Measurements from ENCODE around the gene RBM26. TPM values are rescaled to one million over a fixed set of nuclear protein-coding genes. Genes with fewer than 3 reads are reported as not detected.
A peak's percentile ranks its signal among the peaks of the same experiment; 100 is the strongest.

RBM26 gene
- total RNA-seq, 4 donors from 2014 or later: 13.9 to 52.7 (median 45.1) TPM

DNA sequence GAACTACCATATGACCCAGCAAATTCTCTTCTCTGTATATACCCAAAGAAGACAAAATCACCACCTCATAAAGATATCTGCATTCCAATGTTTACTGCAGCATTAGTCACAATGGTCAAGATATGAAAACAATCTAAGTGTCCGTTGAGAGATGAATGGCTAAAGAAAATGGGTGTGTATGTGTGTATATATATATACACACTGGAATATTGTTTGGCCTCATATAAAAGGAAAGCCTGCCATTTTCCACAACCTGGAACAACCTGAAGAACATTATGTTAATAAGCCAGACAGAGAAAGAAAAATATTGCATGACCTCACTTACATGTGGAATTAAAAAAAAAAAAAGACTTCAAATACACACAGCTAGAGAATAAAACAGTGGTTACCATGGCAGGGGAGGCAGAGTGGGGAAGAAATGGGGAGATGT is 29.5 kb upstream of the RBM26 start:
- no peaks in the 10 kb centered on the region for H3K9me3 ChIP-seq
- in situ Hi-C loops (cut with MboI; ENCODE audit: low pct_ligation_motif_present in 1 of 4, low pct_unique_long_range_greater_than_20kb in 1 of 4, low sequenced_read_pairs in 3 of 4): no loop called here
- TF ChIP-seq, protein P1, sequence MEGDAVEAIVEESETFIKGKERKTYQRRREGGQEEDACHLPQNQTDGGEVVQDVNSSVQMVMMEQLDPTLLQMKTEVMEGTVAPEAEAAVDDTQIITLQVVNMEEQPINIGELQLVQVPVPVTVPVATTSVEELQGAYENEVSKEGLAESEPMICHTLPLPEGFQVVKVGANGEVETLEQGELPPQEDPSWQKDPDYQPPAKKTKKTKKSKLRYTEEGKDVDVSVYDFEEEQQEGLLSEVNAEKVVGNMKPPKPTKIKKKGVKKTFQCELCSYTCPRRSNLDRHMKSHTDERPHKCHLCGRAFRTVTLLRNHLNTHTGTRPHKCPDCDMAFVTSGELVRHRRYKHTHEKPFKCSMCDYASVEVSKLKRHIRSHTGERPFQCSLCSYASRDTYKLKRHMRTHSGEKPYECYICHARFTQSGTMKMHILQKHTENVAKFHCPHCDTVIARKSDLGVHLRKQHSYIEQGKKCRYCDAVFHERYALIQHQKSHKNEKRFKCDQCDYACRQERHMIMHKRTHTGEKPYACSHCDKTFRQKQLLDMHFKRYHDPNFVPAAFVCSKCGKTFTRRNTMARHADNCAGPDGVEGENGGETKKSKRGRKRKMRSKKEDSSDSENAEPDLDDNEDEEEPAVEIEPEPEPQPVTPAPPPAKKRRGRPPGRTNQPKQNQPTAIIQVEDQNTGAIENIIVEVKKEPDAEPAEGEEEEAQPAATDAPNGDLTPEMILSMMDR (IDR thresholded peaks at IDR 0.05): no peak
- TF ChIP-seq EP300 (IDR thresholded peaks at IDR 0.05; ENCODE audit: low read depth) (peak; percentile 43), POLR2AphosphoS5 (IDR thresholded peaks at IDR 0.05) (peak in 2 of 3 donors; percentile 42 to 67), POLR2A (IDR thresholded peaks at IDR 0.05) (no peak)
- no peak for DNase-seq
- peaks cover 2 to 25% (median 8%) of the 10 kb centered on the region in 4 donors for H3K4me1 ChIP-seq
- 45% methylated on average over 1 of the region's 1 CpG; no CpG with 5 or more reads in 1 of the 2 donors for WGBS, 2 donors (ENCODE audit: low coverage in 1 of 2)
- H3K36me3 ChIP-seq: no peaks in the 10 kb centered on the region
- intact Hi-C loops (cut with DNase I; ENCODE audit: low total_unique reads): no loop called here
- no peaks in the 10 kb centered on the region for H3K27me3 ChIP-seq
- H3K27ac ChIP-seq: peak overlapping the region; percentile 62 to 74 (median 70)
- H3K4me3 ChIP-seq: no peak overlapping the region

DNA sequence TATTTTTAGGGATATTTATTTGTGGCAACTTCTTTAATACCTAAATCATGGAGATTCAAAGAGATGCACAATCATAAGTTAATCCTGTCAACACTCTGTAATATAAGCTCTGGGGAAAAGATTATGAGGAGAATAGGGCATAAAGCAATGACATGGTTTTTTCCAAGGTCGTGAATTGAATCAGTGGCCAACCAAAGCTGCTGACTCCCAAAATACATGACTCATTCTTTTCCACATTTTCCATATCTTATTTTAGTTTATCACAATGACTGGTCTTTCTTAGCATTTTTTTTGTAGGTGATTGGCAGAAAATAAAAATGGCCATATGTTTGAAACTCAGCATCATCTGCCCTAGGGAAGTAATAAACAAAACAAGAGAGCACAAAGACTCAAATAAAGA is 28.5 kb upstream of the RBM26 start:
- in situ Hi-C loops (cut with MboI; ENCODE audit: low pct_ligation_motif_present in 1 of 4, low pct_unique_long_range_greater_than_20kb in 1 of 4, low sequenced_read_pairs in 3 of 4) (no loop called here), intact Hi-C loops (cut with DNase I; ENCODE audit: low total_unique reads) (no loop called here)
- Histone ChIP-seq H3K36me3 (no peaks in the 10 kb centered on the region), H3K9me3 (no peaks in the 10 kb centered on the region), H3K27ac (peak overlapping the region in 3 of 4 donors; percentile 62 to 74 (median 73)), H3K4me3 (no peak overlapping the region), H3K4me1 (peaks cover 0 to 15% (median 5%) of the 10 kb centered on the region in 4 donors), H3K27me3 (no peaks in the 10 kb centered on the region)
- DNase-seq: no peak
- TF ChIP-seq POLR2AphosphoS5 (IDR thresholded peaks at IDR 0.05): no peak
- TF ChIP-seq EP300 (IDR thresholded peaks at IDR 0.05; ENCODE audit: low read depth): no peak
- TF ChIP-seq POLR2A (IDR thresholded peaks at IDR 0.05): no peak
- TF ChIP-seq, protein P1 (IDR thresholded peaks at IDR 0.05): no peak
- 73 to 83% methylated on average over 1 of the region's 1 CpG for WGBS, 2 donors (ENCODE audit: low coverage in 1 of 2)

DNA sequence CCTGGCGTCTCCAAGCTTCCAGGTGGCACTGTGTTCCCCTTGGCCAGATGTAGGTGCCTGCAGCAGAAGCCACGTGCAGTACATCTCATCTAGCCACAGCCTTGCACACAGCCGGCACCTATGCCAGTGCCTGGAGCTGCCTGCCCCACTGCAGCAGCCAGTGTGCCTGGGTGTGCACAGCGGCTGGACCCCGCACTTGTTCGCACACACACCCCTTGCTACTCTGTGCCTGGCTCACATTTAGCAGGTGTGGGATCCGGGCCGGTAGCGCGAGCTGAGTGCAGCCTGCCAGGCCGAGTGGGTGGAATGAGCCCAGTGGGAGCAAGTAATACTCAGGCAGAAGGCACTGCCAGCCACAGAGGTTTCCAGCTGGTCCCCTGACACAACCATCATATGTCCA is 26.9 kb upstream of the RBM26 start:
- no peak overlapping the region for H3K27ac ChIP-seq
- no peaks in the 10 kb centered on the region for H3K27me3 ChIP-seq
- no peak overlapping the region for H3K4me3 ChIP-seq
- TF ChIP-seq POLR2AphosphoS5 (IDR thresholded peaks at IDR 0.05) (no peak), POLR2A (IDR thresholded peaks at IDR 0.05) (no peak), EP300 (IDR thresholded peaks at IDR 0.05; ENCODE audit: low read depth) (no peak)
- TF ChIP-seq, protein P1 (IDR thresholded peaks at IDR 0.05): no peak
- in situ Hi-C loops (cut with MboI; ENCODE audit: low pct_ligation_motif_present in 1 of 4, low pct_unique_long_range_greater_than_20kb in 1 of 4, low sequenced_read_pairs in 3 of 4): no loop called here
- 95% methylated on average over 11 of the region's 11 CpGs; no CpG with 5 or more reads in 1 of the 2 donors for WGBS, 2 donors (ENCODE audit: low coverage in 1 of 2)
- no peaks in the 10 kb centered on the region for H3K36me3 ChIP-seq
- H3K4me1 ChIP-seq: peaks cover 0 to 15% (median 5%) of the 10 kb centered on the region in 4 donors
- intact Hi-C loops (cut with DNase I; ENCODE audit: low total_unique reads): no loop called here
- DNase-seq: no peak
- H3K9me3 ChIP-seq: no peaks in the 10 kb centered on the region

DNA sequence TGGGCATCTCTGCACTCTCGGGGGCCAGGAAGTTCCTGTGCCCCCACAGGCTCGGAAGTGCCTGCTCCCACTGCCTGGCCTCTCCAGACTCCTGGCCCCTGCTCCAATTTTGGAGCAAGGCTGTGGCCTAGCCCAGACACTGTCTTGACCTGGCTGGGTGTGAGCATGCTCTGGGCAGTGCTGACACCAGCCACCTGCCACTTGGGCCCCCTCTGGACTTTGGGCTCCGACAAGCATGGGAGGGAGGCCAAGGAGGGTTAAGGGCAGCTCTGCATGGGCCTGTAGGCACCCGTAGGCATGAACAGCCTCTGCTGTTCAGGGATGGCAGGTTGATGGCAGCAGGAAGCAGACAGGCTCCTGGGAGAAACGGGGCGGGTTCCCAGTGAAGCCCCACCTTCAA is 26.0 kb upstream of the RBM26 start:
- DNase-seq: no peak
- 100% methylated on average over 4 of the region's 6 CpGs; no CpG with 5 or more reads in 1 of the 2 donors for WGBS, 2 donors (ENCODE audit: low coverage in 1 of 2)
- in situ Hi-C loops (cut with MboI; ENCODE audit: low pct_ligation_motif_present in 1 of 4, low pct_unique_long_range_greater_than_20kb in 1 of 4, low sequenced_read_pairs in 3 of 4): no loop called here

More for the DNA sequence above, 26.0 kb upstream of the RBM26 start:
- no peaks in the 10 kb centered on the region for H3K9me3 ChIP-seq
- no peaks in the 10 kb centered on the region for H3K36me3 ChIP-seq
- TF ChIP-seq POLR2AphosphoS5 (IDR thresholded peaks at IDR 0.05) (no peak), POLR2A (IDR thresholded peaks at IDR 0.05) (no peak), EP300 (IDR thresholded peaks at IDR 0.05; ENCODE audit: low read depth) (no peak)
- TF ChIP-seq, protein P1 (IDR thresholded peaks at IDR 0.05): no peak
- H3K4me1 ChIP-seq: peaks cover 0 to 15% (median 5%) of the 10 kb centered on the region in 4 donors
- no peak overlapping the region for H3K4me3 ChIP-seq
- no peaks in the 10 kb centered on the region for H3K27me3 ChIP-seq
- intact Hi-C loops (cut with DNase I; ENCODE audit: low total_unique reads): no loop called here
- no peak overlapping the region for H3K27ac ChIP-seq
